Prostate gland (tissue), 2 donors: ENCODE measurements around the gene PLEKHO1.

Experiments used
- CTCF ChIP-seq, 4 experiments: fragments of 200-600 bp in 2 of 4; fragments of 450-650 bp in 2 of 4; sonication (generic) in 2 of 4; IDR thresholded peaks; 1 replicate in 3 of 4; 2 replicates in 1 of 4; pipeline ENCODE4 v1.5.1; 2016 to 2019; ENCODE audit warnings: antibody characterized with exemption in 4 of 4, mild to moderate bottlenecking in 2 of 4, moderate library complexity in 2 of 4
- POLR2A ChIP-seq: fragments of 450-650 bp; IDR thresholded peaks from one replicate; pipeline ENCODE4 v1.6.1; 2016; ENCODE audit warnings: antibody characterized with exemption, mild to moderate bottlenecking

GRCh38 chr1:150109586-150109985 is 40.1 kb upstream of the PLEKHO1 start:
- TF ChIP-seq CTCF (IDR thresholded peaks at IDR 0.05) (no peak), POLR2A (no peak)
